Thyroid gland (tissue), 4 donors: ENCODE measurements around the gene ATRX.

Source experiments
- CTCF ChIP-seq, 6 experiments: fragments of 200-600 bp in 3 of 6; fragments of 450-650 bp in 3 of 6; sonication (generic) in 3 of 6; IDR thresholded peaks; one replicate each; pipeline ENCODE4 v1.5.1; 2016 to 2019; ENCODE audit warnings: antibody characterized with exemption in 6 of 6, mild to moderate bottlenecking in 2 of 6, inconsistent platforms in 1 of 6, moderate library complexity in 1 of 6
- POLR2A ChIP-seq, 2 donors: fragments of 450-650 bp; IDR thresholded peaks; one replicate each; pipeline ENCODE4 v1.6.1; 2017; ENCODE audit warnings: antibody characterized with exemption in 2 of 2, mild to moderate bottlenecking in 2 of 2, moderate library complexity in 1 of 2

GRCh38 chrX:77595848-77596247 lies 190.2 kb downstream of the ATRX start:
- no peak for TF ChIP-seq CTCF (IDR thresholded peaks at IDR 0.05)
- TF ChIP-seq POLR2A (IDR thresholded peaks at IDR 0.05): no peak
